HG02981 (cell line): ENCODE results near the gene BDH1.

Experiments
- ATAC-seq: cut with Tn5 transposase; IDR thresholded peaks from one replicate; pipeline ENCODE4 v1.9.1; 2021; ENCODE audit warnings: mild to moderate bottlenecking, moderate library complexity; ENCODE audit not compliant: unreplicated experiment

Gene BDH1

DNA sequence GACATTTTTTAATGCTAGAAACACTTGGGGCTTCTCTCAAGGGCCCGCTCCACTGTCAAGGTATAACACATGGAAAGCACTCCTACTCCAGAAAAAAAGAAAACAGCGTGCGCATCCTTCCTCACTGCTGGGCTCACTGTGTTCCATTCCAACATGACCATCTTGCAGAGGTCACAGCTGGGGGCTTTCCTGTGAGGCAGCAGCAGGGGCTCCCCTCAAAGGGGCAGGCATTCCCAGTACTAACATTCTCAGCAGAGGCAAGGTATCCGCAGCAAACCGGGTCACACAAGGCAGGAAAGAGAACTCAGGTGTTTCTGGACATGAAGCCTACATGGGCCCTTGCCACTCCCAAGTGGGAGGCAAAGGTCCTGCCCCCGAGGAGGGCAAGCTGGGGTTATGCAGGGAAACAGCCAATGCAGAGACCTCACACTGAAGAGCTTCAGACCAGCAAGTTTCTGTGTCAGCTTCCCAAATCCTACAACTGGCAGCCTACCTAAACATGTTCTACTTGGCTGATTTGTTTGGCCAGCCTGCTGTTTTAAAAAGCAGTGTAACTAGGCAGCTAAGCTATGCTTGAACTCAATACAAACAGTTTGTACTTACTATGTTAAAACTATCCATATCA is 6.4 kb downstream of the BDH1 start:
- ATAC-seq: no peak

DNA sequence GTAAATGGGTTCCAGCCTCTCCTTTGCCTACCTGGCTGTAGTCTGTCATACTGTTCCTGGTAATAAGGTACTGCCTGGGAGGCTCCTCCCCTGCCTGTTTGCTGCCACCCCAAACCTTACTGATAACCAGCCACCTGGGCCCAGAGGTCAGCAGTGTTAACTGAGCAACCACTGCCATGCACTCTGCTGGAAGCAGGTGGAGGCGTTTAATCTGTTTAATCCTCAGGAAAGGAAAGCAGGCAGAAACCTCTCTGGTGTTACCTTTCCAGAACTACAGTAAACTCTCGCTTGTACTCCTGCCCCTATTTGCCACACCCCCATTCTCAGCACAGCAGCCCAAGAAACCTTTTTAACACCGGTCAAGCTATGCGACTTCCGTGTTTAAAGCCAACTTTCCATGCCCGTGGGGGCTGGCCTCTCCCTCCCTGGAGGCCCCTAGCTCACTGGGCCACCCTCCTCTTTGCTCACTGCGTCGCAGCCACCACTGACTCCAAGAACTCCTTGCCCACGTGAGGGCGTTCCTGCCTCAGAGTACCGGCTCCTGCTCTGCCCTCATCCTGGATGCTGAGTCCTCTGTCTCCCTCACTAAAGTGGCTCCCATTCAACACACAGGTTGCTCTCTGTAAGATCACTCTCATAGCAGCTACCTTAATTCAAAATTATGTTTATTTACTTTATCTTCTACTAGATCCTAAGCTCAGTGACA is 8.3 kb downstream of the BDH1 start:
- ATAC-seq: no peak

DNA sequence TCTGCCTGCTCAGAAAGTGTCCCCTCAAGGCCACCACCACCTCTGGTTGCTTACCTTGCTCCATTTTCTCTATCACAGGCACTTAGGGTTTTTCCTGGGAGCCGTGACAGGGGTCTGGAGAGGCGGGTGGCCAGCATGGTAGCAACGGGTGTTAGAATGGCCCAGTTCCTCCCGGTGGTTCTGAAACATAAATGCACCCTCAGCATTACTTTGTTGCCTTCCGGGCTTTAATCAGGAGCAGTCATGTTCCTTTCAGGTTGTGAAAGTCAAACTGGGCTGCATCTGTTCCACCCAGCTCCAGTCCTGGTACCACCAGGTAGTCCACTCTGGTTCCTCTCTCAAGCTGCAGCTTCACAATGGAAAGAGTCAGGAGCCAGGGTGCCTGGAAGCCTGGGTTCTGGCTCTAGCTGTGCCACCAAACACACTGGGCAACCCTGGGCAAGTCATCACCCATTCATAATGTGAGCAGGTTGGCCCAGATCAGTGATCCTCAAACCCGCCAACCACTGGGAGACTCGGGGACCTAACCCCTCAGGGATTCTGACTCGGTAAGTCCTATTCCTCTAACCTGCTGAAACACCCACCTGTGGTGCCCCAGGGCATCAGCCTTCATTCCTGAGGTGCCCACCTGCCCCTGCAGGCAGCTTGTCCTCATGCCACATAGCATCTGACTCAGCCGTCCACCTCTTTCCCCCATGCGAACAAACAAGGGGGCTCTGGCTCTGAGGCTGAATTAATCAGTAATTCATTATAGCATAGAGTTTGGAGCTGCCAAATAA is 9.3 kb downstream of the BDH1 start:
- ATAC-seq: no peak

DNA sequence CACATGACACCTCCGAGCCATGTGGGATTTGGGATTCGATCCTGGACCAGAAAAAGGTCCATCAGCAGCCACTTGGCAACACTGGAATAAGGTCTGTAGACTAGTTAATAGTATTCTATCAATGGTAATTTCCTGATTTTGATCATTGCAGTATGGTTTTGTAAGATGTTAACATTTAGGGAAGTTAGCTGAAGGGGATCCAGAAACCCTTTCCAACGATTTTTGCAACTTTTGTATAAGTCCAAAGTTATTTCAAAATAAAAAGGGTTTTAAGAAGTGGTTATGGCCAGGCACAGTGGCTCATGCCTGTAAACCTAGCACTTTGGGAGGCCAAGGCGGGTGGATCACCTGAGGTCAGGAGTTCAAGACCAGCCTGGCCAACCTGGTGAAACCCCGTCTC is 10.2 kb downstream of the BDH1 start:
- no peak for ATAC-seq

DNA sequence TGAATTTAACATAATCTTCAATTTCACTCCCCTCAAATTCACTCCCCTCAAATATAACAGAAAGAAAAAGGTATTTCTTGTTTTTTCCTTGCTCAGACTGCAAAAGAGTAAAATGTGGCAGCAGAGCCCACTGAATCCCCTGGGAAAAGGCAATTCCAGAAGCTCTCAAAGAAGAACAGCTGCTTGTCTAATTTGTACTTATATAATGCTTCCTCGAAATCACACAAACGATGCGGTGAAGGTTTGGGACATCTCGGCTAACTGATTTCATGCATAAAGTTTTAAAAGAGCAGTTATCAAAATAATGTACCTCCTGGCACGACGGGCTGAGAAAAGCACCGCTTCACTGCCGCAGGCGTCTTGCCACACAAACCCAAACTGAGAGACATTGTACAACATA is 10.7 kb downstream of the BDH1 start:
- no peak for ATAC-seq

DNA sequence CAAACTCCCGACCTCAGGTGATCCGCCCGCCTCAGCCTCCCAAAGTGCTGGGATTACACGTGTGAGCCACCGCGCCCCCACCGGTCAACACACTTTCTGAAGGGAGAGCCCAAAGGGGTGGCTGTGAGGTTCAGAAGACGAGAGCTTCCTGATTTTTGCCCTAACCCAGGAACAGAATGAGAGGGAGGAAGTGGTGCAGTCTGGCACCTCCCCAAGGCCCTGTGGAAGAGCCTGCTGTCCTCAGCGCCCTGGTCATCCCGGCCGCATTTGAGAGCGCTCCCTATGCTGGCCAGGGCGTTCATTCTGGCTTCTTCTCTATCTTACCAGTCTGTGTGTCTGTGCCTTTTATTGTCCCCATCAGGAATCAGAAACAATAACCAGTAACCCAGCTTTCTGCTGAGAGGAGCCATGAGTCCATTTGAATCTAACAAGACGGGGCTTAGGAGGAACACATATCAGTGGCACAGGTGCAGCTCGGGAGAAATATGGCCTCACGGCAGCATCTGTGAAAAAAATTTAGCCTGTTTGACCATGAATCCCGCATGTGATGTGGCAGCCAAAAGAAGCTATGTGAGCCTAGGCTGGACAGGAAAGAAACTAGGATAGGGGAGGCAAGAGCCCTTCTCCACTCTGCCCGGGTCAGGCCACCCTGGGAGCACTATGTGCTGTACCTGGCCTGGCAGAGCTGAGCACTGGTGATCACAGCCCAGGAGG is 12.9 kb downstream of the BDH1 start:
- no peak for ATAC-seq

DNA sequence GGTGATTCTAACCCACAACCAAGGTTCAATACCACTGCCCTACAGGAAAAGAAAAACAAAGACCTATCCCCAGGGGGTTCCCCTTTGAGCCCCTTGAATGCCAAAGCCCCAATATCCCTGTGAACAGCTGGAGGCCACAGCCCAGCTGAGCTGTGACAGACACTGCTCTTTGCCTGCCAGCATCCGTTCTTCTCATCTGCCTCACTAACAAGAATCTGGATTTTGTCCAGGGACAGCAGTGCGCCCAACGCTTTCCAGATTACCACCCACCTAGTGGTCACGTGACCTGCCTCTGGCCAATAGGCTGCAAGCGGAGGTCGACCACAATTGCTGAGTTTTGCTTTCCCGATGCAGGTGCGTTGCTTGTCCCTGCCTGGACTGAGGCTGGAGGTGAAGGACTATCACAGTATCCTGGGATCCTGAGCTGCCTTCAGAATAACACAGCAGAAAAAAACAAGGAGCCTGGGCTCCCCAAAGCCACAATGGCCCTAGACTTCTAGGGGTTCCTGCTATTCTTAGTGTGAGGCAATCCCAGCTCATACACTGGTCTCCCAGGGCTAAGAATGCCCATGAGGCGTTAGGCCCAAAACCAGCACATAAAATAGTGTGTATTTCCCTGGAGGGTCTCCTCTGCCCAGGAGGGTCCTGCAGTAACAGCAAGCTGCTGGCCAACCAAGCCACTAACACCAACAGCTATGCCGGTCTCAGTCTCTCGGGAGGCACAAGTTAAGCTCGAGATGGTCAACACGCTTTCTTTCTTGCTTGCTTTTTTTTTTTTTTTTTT is 13.8 kb downstream of the BDH1 start:
- no peak for ATAC-seq

DNA sequence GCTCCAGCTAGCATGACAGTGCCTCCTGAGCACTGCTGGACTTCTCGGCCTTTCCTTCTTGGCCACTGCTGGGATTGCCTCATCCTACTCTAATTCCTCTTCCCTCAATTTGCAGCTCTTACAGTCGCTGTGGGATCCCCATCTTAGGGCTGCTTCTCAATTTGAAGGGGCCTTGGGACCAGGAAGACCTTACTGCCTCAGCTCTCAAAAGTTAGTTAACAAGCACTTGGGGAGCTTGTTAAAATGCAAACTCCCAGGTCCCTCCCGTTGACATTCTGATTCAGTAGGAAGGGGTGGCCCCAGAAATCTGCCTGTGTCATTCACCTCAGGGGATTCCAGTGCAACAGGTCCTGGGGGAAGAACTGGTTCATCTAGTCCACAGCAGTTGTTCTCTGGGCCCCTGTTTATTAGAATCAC is 14.8 kb downstream of the BDH1 start:
- no peak for ATAC-seq

DNA sequence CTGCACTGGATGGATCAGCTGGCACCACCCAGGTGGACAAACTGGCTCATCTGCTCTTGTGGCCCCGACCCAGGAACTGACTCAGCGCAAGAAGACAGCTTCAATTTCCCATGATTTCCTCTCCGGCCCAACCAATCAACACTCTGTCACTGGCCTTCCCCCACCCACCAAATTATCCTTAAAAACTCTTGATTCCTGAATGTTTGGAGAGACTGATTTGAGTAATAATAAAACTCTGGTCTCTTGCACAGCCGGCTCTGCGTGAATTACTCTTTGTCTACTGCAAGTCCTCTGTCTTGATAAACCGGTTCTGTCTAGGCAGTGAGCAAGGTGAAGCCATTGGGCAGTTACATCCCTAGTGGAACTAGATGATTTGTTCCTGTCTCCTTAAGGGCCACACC is 16.1 kb downstream of the BDH1 start:
- ATAC-seq: no peak

DNA sequence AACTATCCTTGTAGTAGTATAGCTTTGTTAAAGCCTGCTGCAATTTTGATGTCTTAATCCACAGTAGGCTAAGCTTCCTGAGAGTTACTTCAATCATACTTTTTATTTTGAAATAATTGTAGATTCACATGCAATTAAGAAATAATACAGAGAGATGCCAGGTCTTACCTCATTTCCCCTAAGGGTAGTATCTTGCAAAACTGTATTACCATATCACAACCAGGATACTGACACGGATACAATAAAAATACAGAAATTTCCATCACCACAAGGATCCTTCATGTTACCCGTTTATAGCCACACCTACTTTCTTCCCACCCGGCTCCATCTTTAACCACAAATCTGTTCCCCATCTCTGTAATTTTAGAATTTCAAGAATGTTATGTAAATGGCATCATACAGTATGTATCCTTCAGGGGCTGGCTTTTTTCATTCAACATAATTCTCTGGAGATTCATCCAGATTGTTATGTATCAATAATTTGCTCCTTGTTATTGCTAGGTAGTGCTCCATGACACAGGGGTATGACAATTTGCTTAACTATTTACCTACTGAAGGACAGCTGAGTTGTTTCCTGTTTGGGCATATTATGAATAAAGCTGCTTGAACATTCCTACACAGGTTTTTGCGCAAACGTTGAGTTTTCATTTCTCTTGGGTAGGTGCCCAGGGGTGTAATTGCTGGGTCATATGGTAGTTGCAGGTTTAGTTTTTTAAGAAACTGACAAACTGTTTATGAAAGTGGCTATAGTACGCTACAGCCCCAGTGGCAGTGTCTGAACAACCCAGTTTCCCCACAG is 21.6 kb downstream of the BDH1 start:
- no peak for ATAC-seq

DNA sequence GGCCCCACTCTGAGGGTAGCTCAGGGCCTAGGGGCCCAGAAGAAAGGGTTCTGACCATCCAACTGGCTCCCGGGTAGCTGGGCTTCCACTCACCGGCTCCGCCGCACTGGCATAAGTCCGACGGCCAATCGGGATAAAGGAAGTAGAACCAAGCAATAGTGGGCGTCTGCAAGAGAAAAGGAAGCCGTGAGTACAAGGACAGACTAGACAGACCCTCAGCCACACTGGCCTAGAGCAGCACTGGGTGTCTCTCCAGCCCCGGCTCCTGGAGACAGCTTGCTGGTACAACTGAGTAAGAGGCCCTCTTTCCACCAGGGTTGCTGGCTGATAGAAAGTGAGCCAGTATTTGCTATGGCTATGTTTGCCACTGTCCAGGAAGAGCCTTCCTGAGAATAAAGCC is 22.4 kb downstream of the BDH1 start:
- no peak for ATAC-seq

DNA sequence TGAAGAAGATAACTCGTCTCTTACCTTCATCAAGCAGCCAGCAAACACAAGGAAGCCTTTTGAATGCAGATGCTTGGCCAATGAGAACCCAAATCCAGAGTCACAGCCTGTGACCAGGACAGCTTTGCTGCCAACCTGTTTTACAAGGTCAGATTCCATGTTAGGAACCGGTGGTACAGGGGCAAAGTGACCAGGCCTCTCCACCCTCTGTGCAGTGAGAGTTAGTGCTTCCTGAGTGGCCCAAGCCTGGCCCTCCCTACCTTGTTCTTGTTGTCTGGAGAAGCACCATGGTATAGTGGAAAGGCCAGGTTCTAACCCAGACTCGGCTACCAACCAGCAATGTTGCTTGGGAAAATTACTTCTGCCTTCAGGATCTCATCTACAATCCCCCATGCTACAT is 23.4 kb downstream of the BDH1 start:
- ATAC-seq: no peak

DNA sequence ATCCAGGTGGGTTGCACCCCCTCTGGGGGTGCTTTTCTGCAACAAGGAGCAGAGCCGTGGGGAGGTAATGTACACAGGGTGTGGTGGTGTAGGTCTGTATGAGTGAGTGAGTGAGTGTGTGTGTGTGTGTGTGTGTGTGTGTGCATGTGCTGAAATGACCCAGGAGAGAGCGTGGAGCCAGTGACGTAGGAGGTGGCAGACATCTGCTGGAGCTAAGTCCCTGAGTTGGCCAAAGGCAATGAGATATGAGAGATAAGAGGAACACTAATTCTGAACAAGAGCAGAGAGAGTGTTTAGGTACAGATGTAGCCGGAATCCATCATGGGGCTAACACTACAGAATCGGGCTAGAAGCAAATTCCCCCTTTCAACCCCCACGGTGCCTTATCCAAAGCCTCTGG is 27.6 kb downstream of the BDH1 start:
- ATAC-seq: no peak

DNA sequence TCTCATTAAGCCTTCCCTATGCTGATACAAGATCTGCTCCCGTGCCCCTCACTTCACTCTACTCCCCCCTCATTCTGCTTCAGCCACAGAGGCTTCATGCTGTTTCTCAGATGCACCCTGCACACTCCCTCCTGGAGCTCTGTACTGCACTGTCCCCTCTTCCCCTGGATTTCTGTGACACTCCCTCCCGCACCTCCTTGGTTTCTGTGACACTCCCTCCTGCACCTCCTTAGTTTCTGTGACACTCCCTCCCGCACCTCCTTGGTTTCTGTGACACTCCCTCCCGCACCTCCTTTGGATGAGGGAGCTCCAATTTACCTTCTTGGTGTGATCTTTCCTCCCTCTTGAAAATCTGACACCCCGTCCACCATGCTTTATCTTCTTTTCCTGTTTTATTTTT is 28.2 kb downstream of the BDH1 start:
- no peak for ATAC-seq

DNA sequence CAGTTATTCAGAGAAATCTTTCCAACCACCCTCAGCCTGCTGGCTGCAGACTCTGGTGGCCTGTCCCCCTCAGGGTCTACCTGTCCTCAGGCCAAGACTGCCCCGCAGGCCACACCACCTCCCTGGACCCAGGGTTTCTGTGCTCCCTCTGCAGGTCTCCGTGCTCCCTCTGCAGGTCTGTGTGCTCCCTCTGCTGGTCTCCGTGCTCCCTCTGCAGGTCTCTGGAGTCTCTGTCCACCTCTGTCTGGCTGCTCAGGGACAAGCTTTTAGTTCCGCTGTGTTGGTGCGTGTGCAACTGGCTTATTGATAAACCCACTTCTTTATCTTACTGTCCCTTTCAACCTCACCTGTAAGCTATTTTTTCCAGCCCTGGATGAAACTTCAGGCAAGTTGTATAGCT is 30.1 kb downstream of the BDH1 start:
- no peak for ATAC-seq

DNA sequence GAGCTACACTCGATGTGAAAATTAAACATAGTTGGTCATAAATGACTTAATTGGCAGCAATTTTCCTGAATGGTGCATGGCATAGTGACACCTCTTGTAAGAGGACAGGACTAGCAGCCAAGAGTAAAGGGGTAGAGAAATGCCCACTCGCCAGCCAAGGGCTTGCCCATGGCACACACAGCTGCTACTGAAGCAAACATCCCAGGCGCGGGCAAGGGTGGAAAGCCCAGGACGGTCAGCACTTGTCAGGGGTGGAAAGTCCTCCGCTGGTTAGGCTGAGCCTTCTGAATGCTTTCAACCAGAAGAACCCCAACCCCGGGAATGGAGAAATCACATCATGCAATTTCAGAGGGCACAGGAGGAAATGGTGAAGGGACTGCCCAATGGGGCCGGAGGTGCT is 31.6 kb downstream of the BDH1 start:
- ATAC-seq: no peak

DNA sequence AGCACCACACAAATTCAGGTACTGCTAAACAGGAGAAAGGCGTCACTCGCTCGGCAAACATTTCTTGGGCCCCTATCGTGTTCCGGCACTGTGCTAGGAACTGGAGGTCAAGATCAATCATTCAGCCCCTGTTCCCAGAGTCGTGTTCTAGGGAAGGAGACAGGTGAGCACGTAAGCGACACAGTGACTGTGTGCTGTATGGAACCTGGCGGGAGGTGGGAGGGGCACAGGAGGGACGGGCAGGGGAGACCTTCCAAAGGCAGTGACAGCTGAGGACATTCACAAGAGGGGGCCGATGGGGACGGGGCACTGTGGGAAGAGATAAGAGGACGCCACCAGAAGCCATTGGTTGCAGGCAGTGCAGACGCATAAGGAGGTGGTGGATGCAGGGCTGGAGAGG is 32.2 kb downstream of the BDH1 start:
- ATAC-seq: no peak

DNA sequence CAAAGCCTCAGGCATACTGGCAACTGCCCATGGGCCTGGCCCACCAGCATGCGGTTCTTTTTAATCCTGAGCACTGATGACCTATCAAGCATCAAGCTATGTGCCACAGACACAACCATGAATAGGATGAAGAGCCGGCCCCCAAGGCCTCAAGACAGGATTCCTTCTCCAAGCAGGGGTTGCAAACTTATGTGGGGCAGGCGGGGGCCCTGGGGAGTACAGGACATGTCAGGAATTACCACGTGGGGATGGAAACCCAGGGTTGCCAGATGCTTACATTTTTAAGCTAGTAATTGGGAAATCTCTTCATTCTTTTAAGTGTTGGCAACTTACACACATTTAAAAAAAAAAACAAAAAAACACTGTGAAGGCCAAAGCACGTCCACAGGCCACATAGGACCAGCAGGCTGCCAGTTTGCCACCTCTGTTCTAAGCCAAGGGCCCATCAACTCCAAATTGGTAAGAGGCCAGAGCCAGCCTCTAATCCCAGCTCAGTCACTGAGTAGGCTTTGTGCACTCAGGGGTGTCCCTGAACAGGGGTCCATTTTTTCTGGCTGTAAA is 32.8 kb downstream of the BDH1 start:
- ATAC-seq: no peak

DNA sequence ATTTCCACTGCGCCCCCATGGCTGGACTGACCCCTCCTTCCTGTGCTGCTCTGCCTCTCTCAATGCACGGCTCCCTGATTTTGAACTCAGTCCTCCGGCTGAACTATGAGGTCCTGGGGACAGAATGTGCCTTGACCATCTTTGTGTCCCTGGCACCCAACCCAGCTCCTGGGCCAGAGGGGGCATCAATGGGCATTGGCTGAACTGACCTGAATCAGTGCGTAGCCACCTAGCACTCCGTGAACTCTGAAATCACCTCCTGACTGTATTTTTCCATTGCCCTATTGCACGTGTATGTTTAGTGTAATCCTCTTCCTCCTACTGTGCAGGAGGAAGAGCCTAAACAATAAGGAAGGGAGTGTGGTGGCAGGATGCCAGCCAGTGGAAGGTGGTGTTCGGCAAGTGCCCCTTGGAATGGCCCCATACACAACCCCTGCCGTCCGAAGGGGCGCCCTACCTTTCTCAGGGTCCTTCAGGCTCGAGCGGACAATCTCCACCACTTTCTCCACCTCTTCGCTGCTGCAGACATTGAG is 33.5 kb downstream of the BDH1 start:
- no peak for ATAC-seq
